HG03064 (cell line): ENCODE measurements around the gene VAV3.

ENCODE experiments used
- ATAC-seq: cut with Tn5 transposase; IDR thresholded peaks from one replicate; pipeline ENCODE4 v1.9.1; 2021; ENCODE audit warnings: low read depth; ENCODE audit not compliant: unreplicated experiment

Gene VAV3

DNA sequence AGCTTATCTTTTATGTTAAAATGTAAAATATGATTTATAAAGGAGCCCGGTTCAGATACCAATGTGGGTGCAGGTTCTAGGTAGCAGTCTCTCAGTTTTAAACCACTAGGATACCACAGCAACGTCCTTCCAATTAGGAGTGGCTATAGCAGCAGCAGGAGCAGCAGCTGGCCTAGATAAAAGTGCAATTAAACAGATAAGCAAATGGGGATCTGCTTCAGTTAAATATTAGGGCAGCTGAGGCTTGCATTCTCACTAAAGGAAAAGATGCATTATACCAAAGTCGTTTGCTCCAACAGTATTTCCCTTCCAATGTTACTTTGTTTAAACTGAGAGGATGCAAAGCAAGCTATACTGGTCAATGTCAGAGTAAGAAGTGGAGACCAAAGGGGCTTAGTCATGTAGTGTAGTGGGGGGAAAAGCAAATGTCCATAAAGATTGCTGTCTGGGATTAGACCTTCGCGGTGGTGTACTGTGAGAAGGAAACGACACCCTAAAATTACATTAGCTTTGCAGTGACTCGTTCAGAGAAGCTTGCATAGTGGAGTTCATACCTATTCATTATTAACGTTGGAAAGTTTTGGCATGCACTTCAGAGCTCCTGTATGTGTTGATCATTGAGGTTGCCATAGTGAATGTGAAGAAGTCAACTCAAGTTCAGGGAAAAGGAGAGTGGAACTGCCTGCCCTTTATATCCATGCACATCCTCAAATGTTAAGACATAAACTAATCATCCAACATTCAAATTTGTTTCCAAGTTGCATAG lies 272.2 kb downstream of the VAV3 start:
- no peak for ATAC-seq

DNA sequence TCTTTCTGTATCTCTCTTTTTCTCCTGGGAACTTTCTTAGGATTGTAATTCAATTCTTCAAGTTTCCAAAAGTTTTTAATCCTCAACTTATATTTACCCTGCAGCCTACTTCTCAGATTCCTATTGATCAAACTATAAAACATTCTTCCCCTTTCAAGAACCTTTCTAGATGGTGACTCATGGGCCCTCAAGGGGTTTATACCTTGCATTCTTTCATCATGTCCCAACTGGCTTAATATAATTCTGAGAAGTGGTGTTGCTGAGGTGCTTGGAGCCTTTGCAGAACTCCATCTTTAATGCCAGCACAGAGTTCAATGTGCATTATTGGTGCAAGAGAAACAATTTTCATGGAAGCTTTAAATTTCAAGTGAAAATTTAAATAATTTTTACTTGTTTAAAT lies 273.4 kb downstream of the VAV3 start:
- ATAC-seq = no peak

DNA sequence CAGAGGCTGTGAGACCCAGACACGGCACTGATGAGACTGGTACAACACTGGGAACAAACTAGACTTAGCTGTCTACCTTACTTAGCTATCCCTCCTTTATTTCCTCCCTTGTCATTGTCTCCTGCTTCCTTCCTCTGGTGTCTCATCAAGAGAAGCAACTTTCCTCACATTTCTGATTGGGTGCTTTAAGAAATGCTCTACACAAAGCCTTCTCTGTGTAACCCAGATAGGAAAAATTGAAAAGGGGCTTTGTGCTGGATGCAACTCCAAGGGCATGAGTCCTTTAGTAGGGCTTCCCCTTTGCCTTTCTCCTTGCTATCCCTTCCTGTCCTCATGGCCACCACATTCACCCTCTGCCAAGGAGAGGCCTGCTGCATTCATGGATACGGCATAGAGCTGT lies 274.5 kb downstream of the VAV3 start:
- no peak for ATAC-seq

DNA sequence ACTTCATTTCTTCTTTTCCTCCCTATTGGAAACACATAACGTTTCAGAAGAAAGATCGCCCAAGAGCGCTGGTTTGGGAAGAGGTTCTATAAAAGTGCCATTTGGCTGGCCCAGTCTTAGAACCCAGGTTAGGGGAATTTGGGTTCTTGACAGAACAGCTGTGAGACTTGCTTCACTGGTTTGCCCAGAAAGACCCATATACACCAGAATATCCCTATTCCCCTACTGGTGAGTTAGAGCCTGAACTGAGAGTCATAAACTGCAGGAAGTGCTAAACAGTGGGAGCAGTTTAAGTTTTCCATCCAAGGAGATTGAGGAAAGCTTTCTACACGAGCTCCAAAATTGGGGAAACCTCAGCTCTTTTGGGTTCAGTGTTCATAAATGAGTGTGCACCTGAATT lies 275.2 kb downstream of the VAV3 start:
- no peak for ATAC-seq

DNA sequence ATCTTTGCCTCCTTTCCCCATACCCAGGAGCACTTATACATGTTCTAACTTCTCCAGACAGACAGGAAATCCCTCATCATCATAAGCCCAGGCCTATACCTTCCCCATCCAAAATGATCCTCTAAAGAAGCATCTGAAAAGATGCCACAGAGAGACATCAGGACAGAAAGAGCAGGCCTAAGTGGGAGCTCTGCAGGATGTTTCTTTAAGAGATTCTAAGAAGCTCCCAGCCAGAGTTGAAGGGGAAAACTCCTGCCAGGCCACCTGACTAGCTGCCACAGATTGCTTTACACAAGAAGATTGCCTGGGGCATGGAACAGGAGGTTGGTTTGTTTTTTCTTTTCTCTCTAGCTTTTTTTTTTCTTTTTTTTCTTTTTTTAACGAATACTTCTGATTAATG lies 275.8 kb downstream of the VAV3 start:
- ATAC-seq = no peak

DNA sequence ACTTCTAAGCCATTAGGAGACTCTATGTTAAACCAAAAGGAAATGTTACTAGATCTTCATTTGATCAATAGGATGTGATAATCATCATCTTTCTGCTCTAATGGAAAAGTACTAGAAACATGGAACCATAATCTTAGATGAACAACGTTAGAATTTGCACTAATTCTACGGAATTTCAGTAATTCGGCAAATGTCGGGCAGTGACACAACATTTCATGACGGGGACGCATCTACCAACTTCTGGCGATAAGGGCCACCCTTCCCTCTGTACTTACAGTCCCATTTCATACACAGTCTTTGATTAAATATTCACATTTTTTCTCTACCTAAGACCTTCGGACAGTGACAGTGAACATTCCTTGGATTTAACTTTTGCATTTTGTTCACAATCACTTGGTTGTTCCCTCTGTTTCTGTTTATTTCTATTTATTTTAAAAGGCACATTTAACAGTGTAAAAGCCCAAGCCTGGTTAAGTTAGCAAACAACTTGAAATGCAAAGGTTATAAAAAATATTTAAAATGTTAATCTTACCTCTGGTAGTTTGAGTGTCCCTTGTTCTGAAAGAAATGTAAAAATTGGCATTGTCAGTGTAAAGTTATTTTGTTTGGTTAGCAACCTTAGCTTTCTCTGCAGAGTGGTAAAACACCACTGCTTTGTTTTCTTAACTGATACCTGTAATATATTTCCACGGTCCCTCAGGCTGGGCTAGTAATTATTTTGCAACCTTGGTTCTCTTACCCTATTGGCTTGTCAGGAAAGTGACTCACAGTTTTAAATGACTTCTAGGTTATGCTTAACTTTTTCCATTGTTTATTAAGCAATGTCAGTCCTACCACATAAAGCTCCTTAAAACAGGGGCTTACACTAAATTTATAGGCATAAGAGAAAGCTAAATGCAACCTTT lies 276.9 kb downstream of the VAV3 start:
- no peak for ATAC-seq

DNA sequence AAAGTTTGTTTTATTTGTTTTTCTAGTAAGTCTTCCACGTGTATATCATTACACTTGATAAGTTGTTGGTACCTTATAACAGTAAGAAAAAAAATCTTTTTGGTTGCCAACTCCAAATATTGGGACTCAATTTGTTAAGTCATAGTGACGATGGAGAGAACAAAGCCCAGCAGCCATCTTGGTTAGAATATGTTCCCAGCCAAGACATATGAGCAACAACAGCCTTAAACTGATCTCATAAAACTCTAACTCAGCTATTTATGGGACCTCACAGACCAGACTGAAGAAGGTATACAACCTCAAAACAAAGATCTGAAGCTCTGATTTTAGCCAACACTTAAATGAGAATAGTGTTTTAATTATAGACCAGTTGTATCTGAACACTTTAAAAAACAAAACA lies 281.3 kb downstream of the VAV3 start:
- no peak for ATAC-seq

DNA sequence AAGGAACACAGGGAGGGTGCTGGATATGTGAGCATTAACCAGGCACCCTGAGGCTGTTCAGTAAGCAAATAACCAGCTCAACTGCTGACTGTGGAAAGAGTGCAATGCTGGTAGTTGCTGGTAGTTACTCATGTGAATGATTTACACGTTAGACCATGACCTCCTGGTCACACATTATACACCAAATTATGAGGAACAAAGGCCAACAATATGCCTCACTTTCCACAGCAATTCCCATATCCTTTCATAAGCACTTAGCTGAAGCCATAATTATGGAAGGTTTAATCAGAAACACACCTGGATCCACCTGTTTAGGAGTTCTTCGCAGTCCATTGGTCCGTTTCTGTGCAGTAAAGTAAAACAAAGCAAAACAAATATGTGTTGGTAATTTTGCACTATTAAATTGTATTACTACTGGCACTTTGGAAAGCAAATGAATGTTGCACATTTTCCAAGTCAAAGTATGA lies 281.8 kb downstream of the VAV3 start:
- ATAC-seq = no peak

DNA sequence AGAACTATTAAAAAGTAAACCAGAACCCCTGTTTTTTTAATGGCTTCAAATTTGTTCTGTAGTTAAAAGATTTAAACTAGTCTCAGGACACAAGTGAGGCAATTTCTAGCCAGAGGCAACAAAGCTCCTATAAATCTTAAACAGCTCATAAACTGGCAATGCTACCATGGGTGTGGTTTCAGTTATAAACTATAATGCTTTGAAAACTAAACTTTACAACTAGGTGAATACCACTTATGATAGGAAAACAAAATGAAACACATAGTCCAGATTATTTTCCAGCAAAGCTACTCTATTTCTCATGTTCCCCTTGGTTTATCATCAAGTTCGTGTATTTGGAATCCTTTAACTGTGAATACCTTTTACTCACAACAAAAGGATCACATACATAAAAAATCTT lies 282.5 kb downstream of the VAV3 start:
- no peak for ATAC-seq

DNA sequence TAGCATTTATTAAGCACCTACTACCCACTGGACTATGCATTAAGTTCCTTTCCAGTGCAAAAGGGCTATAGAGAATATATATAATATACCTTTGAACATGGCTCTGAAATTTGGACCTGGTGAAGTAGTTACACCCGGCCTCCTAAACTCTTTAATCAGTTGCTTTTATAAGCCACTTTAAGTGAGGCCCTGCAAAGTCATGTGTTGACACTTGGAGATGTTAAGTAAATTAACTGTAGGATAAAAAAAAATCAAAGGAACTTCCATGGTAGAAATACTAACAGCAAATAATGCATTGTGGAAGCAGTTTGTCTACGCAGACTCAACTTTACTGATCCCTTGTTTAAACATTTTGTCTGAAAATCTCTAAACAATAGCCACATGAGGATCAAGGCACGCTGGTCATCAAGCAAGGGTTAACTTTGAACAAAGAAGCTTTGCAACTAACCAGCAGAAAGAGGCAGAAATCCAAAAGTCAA lies 283.9 kb downstream of the VAV3 start:
- ATAC-seq = no peak

DNA sequence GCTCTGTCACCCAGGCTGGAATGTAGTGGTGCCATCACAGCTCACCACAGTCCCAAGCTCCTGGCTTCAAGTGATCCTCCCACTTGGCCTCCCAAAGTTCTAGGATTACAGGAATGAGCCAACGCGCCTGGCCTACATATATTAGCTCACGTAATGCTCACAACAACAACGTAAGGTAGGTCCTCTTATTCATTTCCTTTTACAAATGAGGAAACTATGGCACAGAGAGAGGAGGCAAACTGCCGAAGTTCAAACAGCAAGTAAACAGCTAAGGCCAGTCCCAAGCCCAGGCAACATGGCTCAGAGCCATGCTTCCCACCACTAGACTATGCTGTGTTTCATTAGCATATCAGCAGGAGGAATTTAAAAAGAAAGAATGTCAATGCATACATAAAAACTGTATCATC lies 284.4 kb downstream of the VAV3 start:
- no peak for ATAC-seq

DNA sequence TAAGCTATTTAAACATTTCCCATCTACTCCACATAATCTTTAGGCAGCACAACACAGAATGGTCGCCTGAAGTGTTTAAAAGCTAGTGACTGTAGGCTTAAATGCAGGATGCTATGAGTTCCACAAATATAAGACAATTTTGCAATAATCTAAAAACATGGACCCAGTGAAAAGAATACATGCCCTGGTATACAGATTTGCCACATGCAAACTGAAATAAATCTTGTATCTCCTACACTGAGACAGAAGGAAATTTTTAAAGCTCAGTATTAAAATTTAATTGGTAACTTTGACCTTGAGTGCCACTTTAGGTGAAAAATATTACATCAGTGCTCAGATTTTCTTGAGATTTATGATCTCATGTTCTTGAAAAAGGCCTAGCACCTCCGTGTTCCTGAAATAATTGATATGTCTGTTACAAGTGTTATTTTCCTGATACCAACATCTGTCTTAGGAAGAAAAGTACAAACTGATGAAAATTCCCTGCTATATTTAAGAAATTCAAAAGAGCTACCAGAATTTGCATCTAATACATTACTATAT lies 285.5 kb downstream of the VAV3 start:
- ATAC-seq = no peak

DNA sequence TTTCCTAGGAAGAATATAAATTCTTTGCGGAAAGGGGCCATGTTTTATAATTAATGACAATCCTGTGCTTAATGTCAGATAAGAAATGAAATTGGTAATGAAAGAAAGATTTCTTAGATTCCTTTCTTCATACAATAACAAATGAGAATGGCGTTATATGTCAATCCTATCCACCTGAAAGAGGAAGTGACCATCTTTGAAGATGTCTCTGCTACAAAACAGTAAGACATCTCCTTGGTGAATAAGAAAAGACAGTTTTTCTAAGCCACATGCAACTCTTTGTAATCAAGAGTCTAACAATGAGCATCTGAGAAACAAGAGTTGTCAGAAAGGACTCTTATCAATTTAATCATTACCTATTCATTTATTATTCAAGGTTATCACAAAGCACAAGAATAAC lies 286.0 kb downstream of the VAV3 start:
- no peak for ATAC-seq

DNA sequence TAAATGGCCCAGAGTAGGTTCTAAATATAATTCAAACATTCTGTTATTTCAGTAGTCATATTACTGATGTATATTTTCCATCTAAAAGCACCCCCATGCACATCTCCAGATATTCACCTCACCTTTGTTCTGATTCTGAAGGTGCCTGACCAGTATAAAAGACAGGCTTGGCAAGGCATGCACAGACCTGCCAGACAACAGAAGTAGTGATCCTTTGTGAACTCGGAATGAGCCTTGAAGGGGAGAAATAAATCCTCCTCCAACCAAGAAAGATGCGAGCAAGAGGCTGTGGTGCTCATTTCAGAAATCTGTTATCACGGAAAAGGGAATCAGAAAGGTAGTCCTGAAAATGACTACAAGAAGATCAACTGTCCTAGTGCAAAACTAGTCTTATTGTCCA lies 287.3 kb downstream of the VAV3 start:
- no peak for ATAC-seq

DNA sequence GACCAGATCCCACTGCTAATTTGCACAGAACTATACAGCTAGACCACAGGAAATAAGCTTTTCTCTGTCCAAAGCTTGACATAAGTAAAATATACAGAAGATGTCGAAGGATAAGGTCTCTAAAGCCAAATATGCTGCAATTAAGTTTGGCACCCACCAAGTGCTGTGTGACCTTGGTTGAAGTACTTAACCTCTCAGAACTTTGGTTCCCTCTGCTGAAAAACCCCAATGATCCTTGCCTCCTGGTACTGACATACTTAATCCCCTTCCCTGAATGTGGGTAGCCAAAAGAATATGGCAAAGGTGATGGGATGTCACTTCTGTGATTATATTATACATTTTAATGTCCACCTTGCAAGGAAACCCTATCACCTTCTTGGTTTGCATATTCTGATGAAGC lies 290.5 kb downstream of the VAV3 start:
- no peak for ATAC-seq

DNA sequence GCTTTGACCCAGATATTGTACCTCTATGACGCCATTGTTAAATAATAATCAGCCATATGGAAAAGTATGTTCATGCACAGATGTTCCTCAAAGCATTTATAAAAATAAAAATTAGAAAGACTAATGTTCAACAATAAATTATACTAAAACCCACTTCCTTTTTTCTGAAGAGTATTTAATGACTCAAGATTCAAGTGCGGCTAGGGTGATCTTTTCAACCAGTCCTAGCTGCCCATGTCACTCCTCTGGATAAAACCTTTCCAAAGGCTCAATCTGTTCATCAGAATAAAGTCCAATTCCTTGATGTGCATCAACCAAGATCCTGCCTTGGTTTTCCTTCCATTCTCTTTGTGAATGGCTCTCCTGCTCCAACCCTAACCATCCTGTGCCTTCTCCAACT lies 292.0 kb downstream of the VAV3 start:
- no peak for ATAC-seq

DNA sequence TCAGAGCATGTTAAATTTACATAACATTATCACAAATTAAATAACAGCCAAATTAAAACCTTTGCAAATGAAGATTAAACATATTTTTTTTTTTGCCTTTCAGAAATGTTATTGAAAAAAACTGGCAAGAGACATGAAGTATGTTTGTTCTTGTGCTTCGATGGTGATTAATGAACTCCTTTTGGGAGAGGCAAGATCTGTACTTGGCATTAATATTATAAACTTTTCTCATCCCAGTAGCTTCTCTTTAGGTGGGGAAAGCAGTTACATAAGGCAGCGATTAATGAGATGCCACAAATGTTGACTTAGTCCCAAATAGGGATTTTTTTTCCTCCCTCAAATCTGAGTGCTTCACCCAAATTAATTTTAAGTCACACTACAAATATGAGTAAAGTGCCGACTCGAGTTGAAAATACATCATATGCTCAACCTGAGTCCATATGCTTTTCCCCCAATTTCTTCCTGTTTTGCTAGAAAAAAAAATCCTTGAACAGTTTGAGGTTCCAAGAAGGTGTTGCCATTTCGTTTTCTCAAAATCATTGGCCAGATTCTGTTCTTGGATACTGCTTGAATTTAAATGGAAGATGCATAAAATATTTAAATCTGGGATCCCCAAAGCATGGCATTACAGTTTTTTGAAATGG lies 294.5 kb downstream of the VAV3 start:
- no peak for ATAC-seq

DNA sequence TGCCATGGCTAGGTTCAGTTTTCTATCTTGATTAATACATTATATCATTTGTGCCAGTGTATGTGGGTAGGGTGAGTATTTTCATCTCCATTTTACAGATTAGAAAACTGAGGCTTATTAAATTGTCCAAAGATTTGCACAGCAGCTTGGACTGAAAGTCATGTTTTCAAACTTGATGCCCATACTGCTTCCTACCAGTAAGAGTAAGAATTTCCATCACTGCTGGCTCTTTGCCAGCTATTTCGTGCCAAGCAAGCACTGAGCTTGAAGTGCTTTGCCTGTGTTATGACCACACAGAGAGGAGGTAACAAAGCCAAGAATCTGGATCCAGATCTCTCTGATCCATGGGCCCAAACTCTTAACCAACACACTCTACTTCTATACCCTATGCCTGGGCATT lies 295.0 kb downstream of the VAV3 start:
- no peak for ATAC-seq

DNA sequence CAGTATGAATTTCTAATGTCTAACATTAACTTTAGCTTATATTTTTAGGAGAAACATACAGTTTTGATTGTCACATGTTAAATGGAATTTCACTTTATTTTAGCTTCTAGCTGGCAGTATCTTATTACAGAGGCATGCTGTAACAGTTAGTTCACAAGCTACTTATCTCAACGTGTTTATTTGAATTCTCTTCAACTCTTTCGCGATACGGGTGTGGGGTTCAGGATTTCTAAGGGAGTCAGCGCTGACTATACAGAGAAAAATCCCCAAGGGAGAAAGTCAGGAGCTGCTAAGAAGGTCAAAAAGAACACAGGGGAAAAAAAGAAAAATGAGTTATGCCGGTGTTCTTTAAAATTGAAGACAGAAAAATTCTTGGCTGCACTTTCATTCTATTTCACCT lies 296.2 kb downstream of the VAV3 start:
- no peak for ATAC-seq

DNA sequence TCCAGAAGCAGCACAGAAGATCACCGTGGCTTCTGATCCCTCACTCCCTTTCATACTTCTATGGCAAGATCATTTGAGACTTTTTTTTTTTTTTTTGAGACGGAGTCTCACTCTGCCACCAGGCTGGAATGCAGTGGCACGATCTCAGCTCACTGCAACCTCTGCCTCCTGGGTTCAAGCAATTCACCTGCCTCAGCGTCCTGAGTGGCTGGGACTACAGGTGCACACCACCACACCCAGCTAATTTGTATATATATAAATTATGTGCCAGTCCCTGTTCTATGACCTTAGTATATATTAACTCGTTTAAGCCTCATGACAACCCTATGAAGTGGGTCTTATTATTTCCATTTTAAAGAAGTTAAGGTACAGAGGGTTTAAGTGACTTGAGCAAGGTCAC lies 298.5 kb downstream of the VAV3 start:
- no peak for ATAC-seq
